T-helper 2 cell treated with Interferon-gamma antibody and Interleukin-4, amounts not matched to agents 5 μg/mL and 100 μg/mL, for 36 hours (primary cell): ENCODE results near the gene VAMP2.
"Not testable (repeated sequence)": the region's sequence is repeated elsewhere in the genome, so short reads cannot be mapped to it uniquely, and the experiment has no call there.

Experiments used
- DNase-seq: peaks from one replicate; pipeline ENCODE4 v3.0.0; 2021; ENCODE audit warnings: low spot score
- H3K27ac Mint-ChIP-seq: one replicate; pipeline ENCODE4 v1.8.0; 2021; ENCODE audit warnings: mild to moderate bottlenecking, mixed read lengths
- H3K27me3 Mint-ChIP-seq: one replicate; pipeline ENCODE4 v1.8.0; 2021; ENCODE audit warnings: low read depth, mixed read lengths
- H3K36me3 Mint-ChIP-seq: one replicate; pipeline ENCODE4 v1.8.0; 2021; ENCODE audit warnings: low read depth, mixed read lengths
- H3K4me1 Mint-ChIP-seq: one replicate; pipeline ENCODE4 v1.8.0; 2021; ENCODE audit warnings: low read depth, mixed read lengths
- H3K4me3 Mint-ChIP-seq: one replicate; pipeline ENCODE4 v1.8.0; 2022; ENCODE audit warnings: mild to moderate bottlenecking, moderate library complexity, mixed read lengths
- H3K9me3 Mint-ChIP-seq: one replicate; pipeline ENCODE4 v1.8.0; 2021; ENCODE audit warnings: mixed read lengths

VAMP2 gene

GRCh38 chr17:8187517-8188262, 24.9 kb upstream of the VAMP2 start:
- DNase-seq = peak; percentile 92
- Mint-ChIP-seq H3K9me3 (no peaks in the 10 kb centered on the region), H3K27ac (no peak overlapping the region), H3K4me3 (no peak overlapping the region), H3K36me3 (no peaks in the 10 kb centered on the region), H3K27me3 (peaks cover 10% of the 10 kb centered on the region), H3K4me1 (peaks cover 17% of the 10 kb centered on the region)

DNA sequence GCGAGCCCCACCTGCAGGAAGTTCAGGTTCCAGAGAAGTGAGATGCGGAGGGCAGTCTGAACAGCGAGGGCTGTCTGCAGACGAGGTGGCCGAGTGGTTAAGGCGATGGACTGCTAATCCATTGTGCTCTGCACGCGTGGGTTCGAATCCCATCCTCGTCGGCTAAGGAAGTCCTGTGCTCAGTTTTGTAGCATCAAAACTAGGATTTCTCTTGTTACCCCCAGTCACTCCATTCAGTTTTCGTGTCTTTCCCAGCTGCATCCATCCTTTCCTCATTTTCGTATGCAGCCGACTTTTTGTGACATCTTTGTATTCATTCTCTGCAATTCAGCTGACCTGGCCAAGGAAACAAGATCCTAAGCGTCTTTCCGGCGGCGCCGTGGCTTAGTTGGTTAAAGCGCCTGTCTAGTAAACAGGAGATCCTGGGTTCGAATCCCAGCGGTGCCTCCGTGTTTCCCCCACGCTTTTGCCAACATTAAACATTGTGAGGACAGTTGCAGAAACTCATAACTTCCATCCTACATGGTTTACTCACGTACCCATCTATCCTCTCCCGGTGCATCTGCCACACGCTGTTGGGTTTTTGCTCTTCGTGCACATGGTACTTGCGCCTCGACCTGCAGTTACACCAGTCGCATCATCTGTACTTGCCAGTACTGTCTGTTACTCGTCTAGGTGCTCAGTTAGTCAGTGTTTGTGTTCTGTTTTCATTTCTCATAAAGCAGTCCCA, 24.2 kb upstream of the VAMP2 start:
- DNase-seq = peak; percentile 93
- H3K4me1 Mint-ChIP-seq = peaks cover 17% of the 10 kb centered on the region

DNA sequence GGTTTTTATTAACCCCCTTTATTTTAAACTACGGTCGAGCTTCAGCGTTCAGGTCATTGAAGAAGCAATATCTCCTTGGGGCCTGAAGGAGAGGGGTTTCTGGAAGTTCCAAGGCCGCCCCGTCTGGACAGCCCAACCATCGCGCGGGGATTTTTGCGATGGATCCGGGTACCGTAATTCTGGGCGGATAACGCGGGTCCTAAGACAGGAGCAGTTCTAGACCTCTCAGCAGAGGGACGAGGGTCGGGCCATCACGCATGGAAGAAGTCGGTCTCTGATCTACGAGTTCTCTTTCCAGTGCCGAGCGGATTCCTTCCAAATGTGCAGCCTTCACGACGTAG, 23.7 kb upstream of the VAMP2 start:
- Mint-ChIP-seq H3K4me1 (peaks cover 20% of the 10 kb centered on the region), H3K27me3 (peaks cover 16% of the 10 kb centered on the region), H3K4me3 (no peak overlapping the region), H3K9me3 (no peaks in the 10 kb centered on the region), H3K27ac (no peak overlapping the region), H3K36me3 (no peaks in the 10 kb centered on the region)
- DNase-seq = no peak

More for the DNA sequence above, 24.2 kb upstream of the VAMP2 start:
- Mint-ChIP-seq H3K27ac (no peak overlapping the region), H3K4me3 (no peak overlapping the region), H3K9me3 (no peaks in the 10 kb centered on the region), H3K36me3 (no peaks in the 10 kb centered on the region), H3K27me3 (peaks cover 15% of the 10 kb centered on the region)

GRCh38 chr17:8185582-8186445, 23.1 kb upstream of the VAMP2 start:
- Mint-ChIP-seq H3K27me3 (peaks cover 16% of the 10 kb centered on the region), H3K36me3 (no peaks in the 10 kb centered on the region), H3K9me3 (no peaks in the 10 kb centered on the region), H3K4me1 (peaks cover 20% of the 10 kb centered on the region), H3K4me3 (no peak overlapping the region), H3K27ac (no peak overlapping the region)
- peak; percentile 86 for DNase-seq

DNA sequence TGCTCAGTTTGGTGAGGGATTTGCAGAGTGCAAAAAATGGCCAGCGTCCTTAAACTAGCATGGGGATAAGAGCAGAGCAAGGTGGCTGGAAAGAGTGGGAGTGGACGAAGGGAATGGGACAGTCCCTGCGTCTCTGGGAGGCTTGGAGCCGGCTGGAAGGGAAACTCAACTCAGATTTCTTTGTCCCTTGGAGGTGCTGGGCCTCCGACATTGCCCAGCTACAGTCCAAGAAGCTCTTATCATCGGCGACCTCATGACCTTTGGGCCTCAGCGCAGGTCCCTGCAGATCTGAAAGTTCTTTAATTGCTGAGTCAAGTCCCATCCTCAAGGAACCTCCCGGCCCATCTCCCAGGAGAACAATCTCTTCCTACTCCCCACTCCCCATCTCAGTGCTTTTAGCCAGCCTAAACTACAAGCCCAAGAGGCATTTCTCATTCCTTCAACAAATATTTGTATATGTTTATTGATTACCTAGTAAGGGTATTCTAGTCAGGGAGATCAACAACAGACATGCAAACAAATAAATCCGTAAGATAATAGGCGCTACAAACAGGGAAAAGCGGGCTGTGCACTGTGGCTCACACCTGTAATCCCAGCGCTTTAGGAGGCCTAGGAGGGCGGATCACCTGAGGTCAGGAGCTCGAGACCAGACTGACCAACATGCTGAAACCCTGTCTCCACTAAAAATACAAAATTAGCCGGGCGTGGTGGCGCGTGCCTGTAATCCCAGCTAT, 14.4 kb upstream of the VAMP2 start:
- peak overlapping the region; percentile 97 for H3K4me3 Mint-ChIP-seq
- no peaks in the 10 kb centered on the region for H3K36me3 Mint-ChIP-seq
- DNase-seq = no peak
- peaks cover 40% of the 10 kb centered on the region for H3K4me1 Mint-ChIP-seq
- no peaks in the 10 kb centered on the region for H3K9me3 Mint-ChIP-seq
- peak overlapping the region; percentile 98 for H3K27ac Mint-ChIP-seq
- H3K27me3 Mint-ChIP-seq = peaks cover 3% of the 10 kb centered on the region

GRCh38 chr17:8176197-8176940, 13.6 kb upstream of the VAMP2 start, which contains the start of gene TMEM107:
TMEM107 (minus strand) TSS chr17:8176380; CDS start chr17:8176286, 94 bp downstream.
- H3K36me3 Mint-ChIP-seq = no peaks in the 10 kb centered on the region
- no peaks in the 10 kb centered on the region for H3K9me3 Mint-ChIP-seq
- H3K4me1 Mint-ChIP-seq = peaks cover 37% of the 10 kb centered on the region
- H3K4me3 Mint-ChIP-seq = peak within 1 kb of the TSS; percentile 97
- H3K27ac Mint-ChIP-seq = peak within 1 kb of the TSS; percentile 98
- H3K27me3 Mint-ChIP-seq = no peaks in the 10 kb centered on the region
- peak; percentile 88 for DNase-seq

- Mint-ChIP-seq H3K36me3 (no peaks in the 10 kb centered on the region), H3K27ac (peak overlapping the region; percentile 98), H3K9me3 (no peaks in the 10 kb centered on the region), H3K4me1 (peaks cover 34% of the 10 kb centered on the region), H3K4me3 (peak overlapping the region; percentile 97), H3K27me3 (no peaks in the 10 kb centered on the region)
- DNase-seq = no peak
These were observed 13.0 kb upstream of the VAMP2 start for GRCh38 chr17:8175795-8176196.

DNA sequence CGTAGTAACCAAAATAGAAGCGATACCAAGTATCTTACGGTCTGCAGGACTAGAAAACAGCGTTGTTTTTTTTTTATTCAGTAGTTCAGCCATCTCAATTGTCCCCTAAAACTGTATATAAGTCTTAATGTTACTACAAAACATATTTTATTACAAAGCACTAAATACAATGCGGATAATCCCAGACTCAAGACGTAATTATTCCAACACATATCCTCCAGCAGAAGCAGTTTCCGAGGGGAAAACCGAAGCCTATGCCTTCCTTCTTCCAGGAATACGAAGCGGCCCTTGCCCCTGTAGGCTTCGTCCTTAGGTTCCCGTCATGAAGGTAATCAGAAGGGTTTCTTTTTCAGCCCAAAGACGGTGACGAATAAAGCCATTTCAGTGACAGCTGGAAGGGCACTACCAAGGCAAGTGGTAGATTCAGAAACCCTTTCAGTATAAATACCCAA, 11.1 kb upstream of the VAMP2 start:
- H3K9me3 Mint-ChIP-seq = no peaks in the 10 kb centered on the region
- no peaks in the 10 kb centered on the region for H3K27me3 Mint-ChIP-seq
- no peaks in the 10 kb centered on the region for H3K36me3 Mint-ChIP-seq
- no peak for DNase-seq
- peak overlapping the region; percentile 98 for H3K27ac Mint-ChIP-seq
- peak overlapping the region; percentile 97 for H3K4me3 Mint-ChIP-seq
- H3K4me1 Mint-ChIP-seq = peaks cover 33% of the 10 kb centered on the region

- Mint-ChIP-seq H3K4me3 (peak overlapping the region; percentile 97), H3K27ac (peak overlapping the region; percentile 98), H3K4me1 (peaks cover 33% of the 10 kb centered on the region), H3K9me3 (no peaks in the 10 kb centered on the region), H3K36me3 (no peaks in the 10 kb centered on the region), H3K27me3 (no peaks in the 10 kb centered on the region)
- DNase-seq = peak; percentile 84
These were observed 10.5 kb upstream of the VAMP2 start for GRCh38 chr17:8173056-8173870.

- peaks cover 21% of the 10 kb centered on the region for H3K4me1 Mint-ChIP-seq
- H3K27ac Mint-ChIP-seq, DNase-seq, H3K27me3 Mint-ChIP-seq, H3K9me3 Mint-ChIP-seq, H3K4me3 Mint-ChIP-seq, H3K36me3 Mint-ChIP-seq: not testable (repeated sequence)
These were observed 7.4 kb upstream of the VAMP2 start for GRCh38 chr17:8170186-8170585.

GRCh38 chr17:8167526-8167925, 4.8 kb upstream of the VAMP2 start:
- H3K4me1 Mint-ChIP-seq = peaks cover 23% of the 10 kb centered on the region
- H3K27me3 Mint-ChIP-seq = no peaks in the 10 kb centered on the region
- peaks cover 2% of the 10 kb centered on the region for H3K36me3 Mint-ChIP-seq
- DNase-seq = no peak
- H3K27ac Mint-ChIP-seq = no peak overlapping the region
- H3K4me3 Mint-ChIP-seq = no peak overlapping the region
- no peaks in the 10 kb centered on the region for H3K9me3 Mint-ChIP-seq

GRCh38 chr17:8166731-8167130, 4.0 kb upstream of the VAMP2 start:
- no peak overlapping the region for H3K27ac Mint-ChIP-seq
- no peak for DNase-seq
- H3K36me3 Mint-ChIP-seq = peaks cover 4% of the 10 kb centered on the region
- H3K4me1 Mint-ChIP-seq = peaks cover 21% of the 10 kb centered on the region
- no peaks in the 10 kb centered on the region for H3K9me3 Mint-ChIP-seq
- no peaks in the 10 kb centered on the region for H3K27me3 Mint-ChIP-seq
- H3K4me3 Mint-ChIP-seq = no peak overlapping the region
